Osteoblast (primary cell): ENCODE measurements around the gene PRR5L. TPM values are rescaled to one million over a fixed set of nuclear protein-coding genes. Genes with fewer than 3 reads are reported as not detected.

Experiments
- DNase-seq: peaks from one replicate; pipeline ENCODE4 v3.0.0; 2011; ENCODE audit warnings: low spot score, mixed read lengths; ENCODE audit not compliant: insufficient read length; ENCODE audit errors: missing footprints
- H2AFZ ChIP-seq: 2 replicates; pipeline ENCODE4 v1.6.0; 2011; ENCODE audit warnings: mild to moderate bottlenecking, low read length
- H3K27ac ChIP-seq: 2 replicates; pipeline ENCODE4 v1.5.1; 2011; ENCODE audit warnings: mild to moderate bottlenecking, low read depth, low read length, moderate library complexity
- H3K27me3 ChIP-seq: 2 replicates; pipeline ENCODE4 v1.6.0; 2012; ENCODE audit warnings: mild to moderate bottlenecking, control low read depth, inconsistent platforms, low read length, moderate library complexity; ENCODE audit not compliant: insufficient read depth
- H3K36me3 ChIP-seq: 2 replicates; pipeline ENCODE4 v1.5.1; 2011; ENCODE audit warnings: mild to moderate bottlenecking, low read length, control low read depth, moderate library complexity; ENCODE audit not compliant: insufficient read depth
- H3K4me1 ChIP-seq: 2 replicates; pipeline ENCODE4 v1.5.1; 2011; ENCODE audit warnings: mild to moderate bottlenecking, low read length, control low read depth, moderate library complexity; ENCODE audit not compliant: insufficient read depth
- H3K4me2 ChIP-seq: 2 replicates; pipeline ENCODE4 v1.6.0; 2011; ENCODE audit warnings: mild to moderate bottlenecking, low read length; ENCODE audit not compliant: insufficient read depth
- H3K4me3 ChIP-seq: fragments of 200-600 bp; sonication (generic); 3 replicates; pipeline ENCODE4 v1.5.1; 2012; ENCODE audit warnings: mild to moderate bottlenecking, low read length, inconsistent platforms; ENCODE audit not compliant: insufficient read depth
- H3K79me2 ChIP-seq: 2 replicates; pipeline ENCODE4 v1.6.0; 2012; ENCODE audit warnings: mild to moderate bottlenecking, low read length, control low read depth, inconsistent platforms; ENCODE audit not compliant: insufficient read depth
- H3K9me3 ChIP-seq: 2 replicates; pipeline ENCODE4 v1.5.1; 2011; ENCODE audit warnings: low read depth, low read length, control low read depth
- H4K20me1 ChIP-seq: 2 replicates; pipeline ENCODE4 v1.6.0; 2012; ENCODE audit warnings: mild to moderate bottlenecking, low read length, control low read depth; ENCODE audit not compliant: insufficient read depth
- CTCF ChIP-seq: IDR thresholded peaks from 2 replicates; pipeline ENCODE4 v1.5.1; 2011; ENCODE audit warnings: mild to moderate bottlenecking, low read depth, low read length, moderate library complexity; ENCODE audit errors: extremely low read depth
- total RNA-seq: library from RNA; depleted of rRNA; stranded (reverse); fragments of >200 nt; gene quantifications from 2 replicates; pipeline ENCODE4 v1.2.3, GENCODE V29; 2012

Gene PRR5L
- total RNA-seq, 1 donor: 9.8 TPM

DNA sequence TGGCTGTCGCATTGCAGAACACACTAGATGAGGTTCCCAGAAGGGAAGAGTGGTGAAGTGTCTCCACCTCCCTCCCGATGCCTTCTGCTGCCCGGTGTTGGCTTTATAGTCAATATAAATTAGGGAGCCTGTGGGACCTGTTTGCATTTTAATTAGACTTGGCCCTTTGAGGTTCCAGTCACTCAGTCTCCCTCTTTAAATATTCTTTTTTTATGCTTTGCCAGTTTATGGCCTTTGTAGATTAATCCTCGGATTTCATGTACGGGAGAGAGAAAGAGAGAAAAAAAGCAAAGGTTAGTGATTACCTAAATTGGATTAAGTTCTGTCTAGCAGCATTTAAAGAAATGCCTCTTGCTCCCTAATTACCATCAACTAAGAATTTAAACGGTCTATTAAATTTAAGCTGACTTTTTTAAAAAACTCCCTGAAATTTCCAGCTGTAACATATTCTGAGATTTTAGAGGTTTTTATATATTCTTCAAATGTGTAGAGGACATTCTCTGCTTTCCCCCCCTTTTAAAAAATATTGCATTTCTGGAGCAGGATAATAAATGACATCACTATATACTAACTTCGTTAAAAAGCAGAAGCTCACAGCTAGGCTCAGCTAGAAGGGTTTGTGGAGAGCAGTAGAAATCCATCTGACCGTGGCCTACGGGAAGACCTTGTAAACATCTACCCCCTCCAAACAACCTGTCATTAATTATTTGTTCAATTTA is 84.4 kb downstream of the PRR5L start:
- Histone ChIP-seq H3K27ac (no peak overlapping the region), H4K20me1 (peaks cover 6% of the 10 kb centered on the region), H3K4me1 (peaks cover 10% of the 10 kb centered on the region), H3K9me3 (no peaks in the 10 kb centered on the region), H3K79me2 (no peaks in the 10 kb centered on the region), H2AFZ (no peak overlapping the region), H3K27me3 (no peaks in the 10 kb centered on the region), H3K4me2 (no peak overlapping the region), H3K36me3 (no peaks in the 10 kb centered on the region), H3K4me3 (no peak overlapping the region)
- DNase-seq: no peak
- TF ChIP-seq CTCF: no peak

DNA sequence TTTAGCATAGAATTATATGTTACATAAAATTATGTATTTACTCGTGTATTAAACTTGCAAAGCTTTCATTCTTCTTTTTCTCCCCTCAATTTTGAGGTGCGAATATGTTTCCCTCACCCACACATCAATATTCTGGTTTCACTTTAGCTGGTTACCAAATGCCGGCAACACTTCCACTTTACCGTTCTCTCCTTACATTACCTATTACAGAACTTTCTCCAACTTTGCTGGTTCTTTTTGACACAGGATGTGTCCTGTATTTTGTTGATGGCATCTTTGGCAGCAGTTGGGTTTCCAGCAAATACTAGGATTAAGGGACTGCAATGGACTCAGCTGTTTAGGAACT is 84.9 kb downstream of the PRR5L start:
- DNase-seq: no peak
- H4K20me1 ChIP-seq: peaks cover 6% of the 10 kb centered on the region
- no peak overlapping the region for H3K4me3 ChIP-seq
- H3K27me3 ChIP-seq: no peaks in the 10 kb centered on the region
- no peak overlapping the region for H3K27ac ChIP-seq
- no peaks in the 10 kb centered on the region for H3K9me3 ChIP-seq
- H2AFZ ChIP-seq: no peak overlapping the region
- H3K79me2 ChIP-seq: no peaks in the 10 kb centered on the region
- peaks cover 10% of the 10 kb centered on the region for H3K4me1 ChIP-seq
- no peak for TF ChIP-seq CTCF
- no peaks in the 10 kb centered on the region for H3K36me3 ChIP-seq
- H3K4me2 ChIP-seq: no peak overlapping the region

- peaks cover under 1% of the 10 kb centered on the region for H3K4me1 ChIP-seq
- H3K79me2 ChIP-seq: no peaks in the 10 kb centered on the region
- H3K36me3 ChIP-seq: no peaks in the 10 kb centered on the region
- H3K4me3 ChIP-seq: no peak overlapping the region
- no peak for DNase-seq
- H4K20me1 ChIP-seq: peaks cover under 1% of the 10 kb centered on the region
- no peak overlapping the region for H3K27ac ChIP-seq
- H3K9me3 ChIP-seq: no peaks in the 10 kb centered on the region
- no peaks in the 10 kb centered on the region for H3K27me3 ChIP-seq
- no peak for TF ChIP-seq CTCF
- H2AFZ ChIP-seq: no peak overlapping the region
- H3K4me2 ChIP-seq: no peak overlapping the region
Observed at GRCh38 chr11:36383195-36383594, 87.1 kb downstream of the PRR5L start.

DNA sequence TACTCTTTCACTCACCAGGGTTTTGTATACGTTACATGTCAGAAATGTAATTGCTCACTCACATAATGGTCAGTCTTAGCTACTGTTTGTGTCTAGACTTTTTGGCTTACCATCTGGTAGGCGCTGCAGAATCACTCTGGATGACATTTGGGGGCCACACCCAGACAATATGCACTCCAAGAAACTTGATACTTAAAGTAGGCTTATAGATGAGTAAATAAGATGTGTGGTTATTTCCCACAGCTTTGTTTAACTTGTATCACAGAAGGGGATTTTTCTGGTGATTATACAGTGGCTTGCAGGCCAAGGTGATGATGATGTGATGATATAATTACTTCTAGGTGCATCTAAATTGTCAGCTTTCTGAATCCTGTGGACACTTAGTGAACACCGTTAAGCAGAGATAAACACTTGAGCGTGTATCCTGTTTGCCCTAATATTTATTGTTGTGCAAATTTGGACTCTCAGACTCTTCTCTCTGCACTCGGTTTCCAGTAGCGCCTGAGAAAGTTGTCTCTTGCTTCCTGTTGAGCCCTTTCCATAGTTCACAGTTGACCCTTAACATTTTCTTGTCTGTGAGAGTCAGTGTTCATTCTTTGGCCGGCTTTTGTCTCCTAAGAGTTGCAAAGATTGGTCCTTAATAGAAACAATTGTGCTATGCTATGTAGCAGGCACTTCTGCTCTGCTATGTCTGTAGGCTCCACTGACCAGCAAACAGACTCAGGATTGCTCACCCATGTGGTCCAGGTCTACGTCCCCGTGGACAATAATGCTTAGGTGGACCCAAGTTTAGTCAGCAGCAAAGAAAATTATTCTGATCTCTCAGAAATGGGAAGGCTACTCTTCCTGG is 89.3 kb downstream of the PRR5L start:
- no peak overlapping the region for H3K4me2 ChIP-seq
- H3K4me1 ChIP-seq: no peaks in the 10 kb centered on the region
- no peaks in the 10 kb centered on the region for H4K20me1 ChIP-seq
- H3K27ac ChIP-seq: no peak overlapping the region
- H3K79me2 ChIP-seq: no peaks in the 10 kb centered on the region
- H3K4me3 ChIP-seq: no peak overlapping the region
- no peaks in the 10 kb centered on the region for H3K9me3 ChIP-seq
- H3K36me3 ChIP-seq: peaks cover 3% of the 10 kb centered on the region
- DNase-seq: no peak
- no peak for TF ChIP-seq CTCF
- no peaks in the 10 kb centered on the region for H3K27me3 ChIP-seq
- H2AFZ ChIP-seq: no peak overlapping the region
